BLaER1 treated with 17β-estradiol and CSF1 and Interleukin-3, amounts not matched to agents 10 nM and 100 nM (cell line): Measurements from ENCODE around the gene CIRBP.
A peak's percentile ranks its signal among the peaks of the same experiment; 100 is the strongest.
"Not testable (repeated sequence)": the region's sequence is repeated elsewhere in the genome, so short reads cannot be mapped to it uniquely, and the experiment has no call there.

Source experiments
- H3K27ac ChIP-seq, 11 experiments: shearing (Covaris generic); formaldehyde crosslinking; 2 replicates each; pipeline ENCODE4 v1.8.1; 2022
- H3K27me3 ChIP-seq, 11 experiments: shearing (Covaris generic); formaldehyde crosslinking; 2 replicates each; pipeline ENCODE4 v1.8.1; 2022
- H3K36me3 ChIP-seq, 11 experiments: shearing (Covaris generic); formaldehyde crosslinking; 2 replicates each; pipeline ENCODE4 v1.8.1; 2022
- H3K4me1 ChIP-seq, 10 experiments: shearing (Covaris generic); formaldehyde crosslinking; 2 replicates each; pipeline ENCODE4 v1.8.1; 2022
- H3K4me2 ChIP-seq, 11 experiments: shearing (Covaris generic); formaldehyde crosslinking; 2 replicates each; pipeline ENCODE4 v1.8.1; 2022
- H3K4me3 ChIP-seq, 10 experiments: shearing (Covaris generic); formaldehyde crosslinking; 2 replicates each; pipeline ENCODE4 v1.8.1; 2022
- H3K9ac ChIP-seq, 11 experiments: shearing (Covaris generic); formaldehyde crosslinking; 2 replicates each; pipeline ENCODE4 v1.8.1; 2022
- H3K9me3 ChIP-seq, 11 experiments: shearing (Covaris generic); formaldehyde crosslinking; replicated peaks in 1 of 11; 2 replicates each; pipeline ENCODE4 v1.8.1; 2022
- H4K20me1 ChIP-seq, 11 experiments: shearing (Covaris generic); formaldehyde crosslinking; 2 replicates each; pipeline ENCODE4 v1.8.1; 2022
- Cebpa-rat ChIP-seq, 11 experiments: shearing (Covaris generic); IDR thresholded peaks; 2 replicates each; pipeline ENCODE4 v1.8.1; 2022

The CIRBP gene

GRCh38 chr19:1318678-1319471 is 49.7 kb downstream of the CIRBP start:
- Histone ChIP-seq H3K9me3 (no peaks in the 10 kb centered on the region), H4K20me1 (peaks cover 0 to 40% (median 10%) of the 10 kb centered on the region in 11 experiments; a peak in 13 of 22 replicates), H3K4me3 (no peak overlapping the region), H3K4me2 (peak overlapping the region in 10 of 11 experiments; percentile 11 to 71 (median 60); a peak in 18 of 22 replicates), H3K27me3 (peaks cover 61 to 97% (median 80%) of the 10 kb centered on the region in 11 experiments), H3K27ac (no peak overlapping the region), H3K4me1 (peaks cover 9 to 56% (median 42%) of the 10 kb centered on the region in 10 experiments; a peak in 18 of 20 replicates), H3K36me3 (no peaks in the 10 kb centered on the region), H3K9ac (no peak overlapping the region)
- no peak for TF ChIP-seq Cebpa-rat (IDR thresholded peaks at IDR 0.05)

GRCh38 chr19:1320282-1320650 is 51.1 kb downstream of the CIRBP start:
- H3K4me2 ChIP-seq, H3K27ac ChIP-seq, H3K9ac ChIP-seq, H3K36me3 ChIP-seq, H3K4me3 ChIP-seq, H3K9me3 ChIP-seq: not testable (repeated sequence)
- peaks cover 75 to 97% (median 89%) of the 10 kb centered on the region in 11 experiments for H3K27me3 ChIP-seq
- peaks cover 14 to 52% (median 40%) of the 10 kb centered on the region in 10 experiments; a peak in 18 of 20 replicates for H3K4me1 ChIP-seq
- peaks cover 0 to 27% (median 5%) of the 10 kb centered on the region in 11 experiments; a peak in 9 of 22 replicates for H4K20me1 ChIP-seq

- no peaks in the 10 kb centered on the region for H3K9me3 ChIP-seq
- no peak overlapping the region for H3K27ac ChIP-seq
- peak overlapping the region in 4 of 11 experiments; percentile 6 to 18 (median 15); a peak in 2 of 22 replicates for H3K4me2 ChIP-seq
- peaks cover 10 to 46% (median 33%) of the 10 kb centered on the region in 10 experiments; a peak in 18 of 20 replicates for H3K4me1 ChIP-seq
- H3K9ac ChIP-seq, result no peak overlapping the region
- peaks cover 78 to 97% (median 90%) of the 10 kb centered on the region in 11 experiments for H3K27me3 ChIP-seq
- no peaks in the 10 kb centered on the region for H3K36me3 ChIP-seq
- no peak for TF ChIP-seq Cebpa-rat (IDR thresholded peaks at IDR 0.05)
- H4K20me1 ChIP-seq, result peaks cover 0 to 17% (median 0%) of the 10 kb centered on the region in 11 experiments; a peak in 5 of 22 replicates
- H3K4me3 ChIP-seq, result no peak overlapping the region
These were observed 52.4 kb downstream of the CIRBP start for GRCh38 chr19:1321539-1321938.

- Histone ChIP-seq H3K4me2 (peak overlapping the region in 2 of 11 experiments; percentile 32 to 40; a peak in 5 of 22 replicates), H3K36me3 (no peaks in the 10 kb centered on the region), H3K4me1 (peaks cover 16 to 52% (median 39%) of the 10 kb centered on the region in 10 experiments; a peak in 18 of 20 replicates), H3K27ac (no peak overlapping the region), H3K9ac (0 out of 22 replicates have a peak overlapping the region, but pooled peaks of 1 of the 11 experiments have one; percentile 41), H3K4me3 (no peak overlapping the region), H4K20me1 (peaks cover 0 to 9% (median 0%) of the 10 kb centered on the region in 11 experiments; a peak in 4 of 22 replicates), H3K27me3 (peaks cover 70 to 95% (median 84%) of the 10 kb centered on the region in 11 experiments), H3K9me3 (no peaks in the 10 kb centered on the region)
- no peak for TF ChIP-seq Cebpa-rat (IDR thresholded peaks at IDR 0.05)
These were observed 53.3 kb downstream of the CIRBP start for GRCh38 chr19:1322198-1322981.

GRCh38 chr19:1324249-1324805 is 55.2 kb downstream of the CIRBP start:
- Histone ChIP-seq H3K4me2 (peak overlapping the region; percentile 37 to 80 (median 66)), H3K9ac (peak overlapping the region in 4 of 11 experiments; percentile 4 to 55 (median 18); a peak in 4 of 22 replicates), H3K4me1 (peaks cover 13 to 54% (median 41%) of the 10 kb centered on the region in 10 experiments; a peak in 18 of 20 replicates), H4K20me1 (no peaks in the 10 kb centered on the region), H3K4me3 (peak overlapping the region in 5 of 10 experiments; percentile 18 to 58 (median 33); a peak in 6 of 20 replicates), H3K27ac (no peak overlapping the region), H3K27me3 (peaks cover 51 to 77% (median 64%) of the 10 kb centered on the region in 11 experiments), H3K9me3 (no peaks in the 10 kb centered on the region), H3K36me3 (no peaks in the 10 kb centered on the region)
- no peak for TF ChIP-seq Cebpa-rat (IDR thresholded peaks at IDR 0.05)
